Stomach (tissue), 9 donors: Measurements from ENCODE around the gene FGFR2. TPM values are rescaled to one million over a fixed set of nuclear protein-coding genes. Genes with fewer than 3 reads are reported as not detected.

Source experiments
- DNase-seq, 2 donors: peaks; one replicate each; pipeline versions ENCODE4 v3.0.0 to v3.0.0-alpha.2; 2013 to 2019
- H3K27ac ChIP-seq, 5 donors: fragments of 200-600 bp in 4 of 5; sonication (generic) in 4 of 5; one replicate each; pipeline ENCODE4 v1.5.1; 2013 to 2019; ENCODE audit warnings: mild to moderate bottlenecking in 1 of 5, moderate library complexity in 1 of 5
- H3K27me3 ChIP-seq, 3 donors: fragments of 200-600 bp; sonication (generic); one replicate each; pipeline ENCODE4 v1.5.1; 2017 to 2019; ENCODE audit warnings: mixed run types in 1 of 3
- H3K36me3 ChIP-seq, 4 donors: fragments of 200-600 bp; sonication (generic); 1 replicate in 3 of 4; 2 replicates in 1 of 4; pipeline ENCODE4 v1.5.1; 2016 to 2019
- H3K4me1 ChIP-seq, 4 donors: fragments of 200-600 bp; sonication (generic); one replicate each; pipeline ENCODE4 v1.5.1; 2016 to 2019
- H3K4me3 ChIP-seq, 4 donors: fragments of 200-600 bp; sonication (generic) in 3 of 4; one replicate each; pipeline ENCODE4 v1.5.1; 2016 to 2019; ENCODE audit warnings: mild to moderate bottlenecking in 1 of 4
- H3K9me3 ChIP-seq, 4 donors: fragments of 200-600 bp; sonication (generic); one replicate each; pipeline ENCODE4 v1.5.1; 2016 to 2019
- EP300 ChIP-seq: sonication (generic); formaldehyde crosslinking; IDR thresholded peaks from one replicate; pipeline ENCODE4 v1.6.1; 2017; ENCODE audit warnings: antibody characterized with exemption
- POLR2A ChIP-seq, 4 donors: fragments of 450-650 bp; IDR thresholded peaks; one replicate each; pipeline ENCODE4 v1.6.1; 2016; ENCODE audit warnings: antibody characterized with exemption in 4 of 4, control low read depth in 2 of 4, mild to moderate bottlenecking in 1 of 4, moderate library complexity in 1 of 4
- POLR2AphosphoS5 ChIP-seq, 3 donors: sonication (generic); formaldehyde crosslinking; IDR thresholded peaks; one replicate each; pipeline ENCODE4 v1.6.1; 2016; ENCODE audit warnings: antibody characterized with exemption in 3 of 3
- whole genome bisulfite sequencing, 5 donors: extraction: QIAGEN DNeasy Blood & Tissue Kit in 3 of 5; methylation state at CpG; one replicate each; pipeline versions ENCODE4 v1.1.5 to v1.1.7; 2013 to 2018; 5-methylcytosine and 5-hydroxymethylcytosine counted together
- intact Hi-C: fragments of 100-400 bp; cut with DNase I; formaldehyde crosslinking; loops from one replicate; pipeline ENCODE4 v1.15.1; 2023; ENCODE audit warnings: low total_unique reads
- polyA plus RNA-seq, 3 donors: library from polyadenylated mRNA; stranded (reverse); fragments of 200-250 nt; gene quantifications; one replicate each; pipeline ENCODE4 v1.2.3, GENCODE V29; 2013
- total RNA-seq, 5 donors: library from RNA; depleted of rRNA; stranded (reverse); fragments of >200 nt; gene quantifications; one replicate each; pipeline versions ENCODE4 v1.1.0 to v1.2.3, GENCODE V29; 2014 to 2016
- TF ChIP-seq, protein P1 (sequence below), 7 experiments: fragments of 450-650 bp in 4 of 7; fragments of 200-600 bp in 3 of 7; sonication (generic) in 3 of 7; IDR thresholded peaks; one replicate each; pipeline ENCODE4 v1.5.1; 2016 to 2019; ENCODE audit warnings: antibody characterized with exemption in 7 of 7, control low read depth in 2 of 7, mild to moderate bottlenecking in 1 of 7
- donor health status: healthy with polysubstance abuse.
- donor health status: Bipolar disorder and iron deficiency.
- donor health status: healthy.

FGFR2 gene
- total and polyA plus RNA-seq, 8 donors = 3.9 to 170 (median 18.1) TPM

DNA sequence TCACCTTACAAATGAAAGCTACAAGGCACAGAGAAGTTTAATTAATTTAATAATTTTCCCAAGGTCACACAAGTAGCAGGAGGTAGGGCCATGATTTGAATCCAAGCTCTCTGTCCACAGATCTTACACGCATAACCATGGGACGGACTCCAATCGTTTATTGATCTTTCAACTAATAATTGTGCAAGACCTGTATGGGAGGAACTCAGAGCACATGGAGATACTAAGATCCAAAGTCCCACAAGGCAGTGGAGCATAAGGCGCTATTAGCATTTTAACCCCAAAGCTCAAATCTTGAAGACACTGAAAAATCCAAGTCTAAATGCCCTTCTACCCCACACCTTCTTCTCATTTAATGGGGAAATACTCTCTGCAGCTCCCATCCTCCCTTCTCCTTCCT is 143.5 kb downstream of the FGFR2 start:
- H3K27ac ChIP-seq = no peak overlapping the region
- DNase-seq = no peak
- intact Hi-C loops = no loop called here
- no peaks in the 10 kb centered on the region for H3K36me3 ChIP-seq
- TF ChIP-seq, protein P1, sequence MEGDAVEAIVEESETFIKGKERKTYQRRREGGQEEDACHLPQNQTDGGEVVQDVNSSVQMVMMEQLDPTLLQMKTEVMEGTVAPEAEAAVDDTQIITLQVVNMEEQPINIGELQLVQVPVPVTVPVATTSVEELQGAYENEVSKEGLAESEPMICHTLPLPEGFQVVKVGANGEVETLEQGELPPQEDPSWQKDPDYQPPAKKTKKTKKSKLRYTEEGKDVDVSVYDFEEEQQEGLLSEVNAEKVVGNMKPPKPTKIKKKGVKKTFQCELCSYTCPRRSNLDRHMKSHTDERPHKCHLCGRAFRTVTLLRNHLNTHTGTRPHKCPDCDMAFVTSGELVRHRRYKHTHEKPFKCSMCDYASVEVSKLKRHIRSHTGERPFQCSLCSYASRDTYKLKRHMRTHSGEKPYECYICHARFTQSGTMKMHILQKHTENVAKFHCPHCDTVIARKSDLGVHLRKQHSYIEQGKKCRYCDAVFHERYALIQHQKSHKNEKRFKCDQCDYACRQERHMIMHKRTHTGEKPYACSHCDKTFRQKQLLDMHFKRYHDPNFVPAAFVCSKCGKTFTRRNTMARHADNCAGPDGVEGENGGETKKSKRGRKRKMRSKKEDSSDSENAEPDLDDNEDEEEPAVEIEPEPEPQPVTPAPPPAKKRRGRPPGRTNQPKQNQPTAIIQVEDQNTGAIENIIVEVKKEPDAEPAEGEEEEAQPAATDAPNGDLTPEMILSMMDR (IDR thresholded peaks at IDR 0.05) = no peak
- TF ChIP-seq POLR2A (IDR thresholded peaks at IDR 0.05) (no peak), POLR2AphosphoS5 (IDR thresholded peaks at IDR 0.05) (no peak), EP300 (no peak)
- no peaks in the 10 kb centered on the region for H3K9me3 ChIP-seq
- no peak overlapping the region for H3K4me3 ChIP-seq
- WGBS, 5 donors = 74 to 98% (median 91%) methylated on average over 4 of the region's 4 CpGs
- H3K4me1 ChIP-seq = peaks cover 0 to 5% (median 0%) of the 10 kb centered on the region in 4 donors
- peaks cover 0 to 9% (median 0%) of the 10 kb centered on the region in 3 donors for H3K27me3 ChIP-seq

DNA sequence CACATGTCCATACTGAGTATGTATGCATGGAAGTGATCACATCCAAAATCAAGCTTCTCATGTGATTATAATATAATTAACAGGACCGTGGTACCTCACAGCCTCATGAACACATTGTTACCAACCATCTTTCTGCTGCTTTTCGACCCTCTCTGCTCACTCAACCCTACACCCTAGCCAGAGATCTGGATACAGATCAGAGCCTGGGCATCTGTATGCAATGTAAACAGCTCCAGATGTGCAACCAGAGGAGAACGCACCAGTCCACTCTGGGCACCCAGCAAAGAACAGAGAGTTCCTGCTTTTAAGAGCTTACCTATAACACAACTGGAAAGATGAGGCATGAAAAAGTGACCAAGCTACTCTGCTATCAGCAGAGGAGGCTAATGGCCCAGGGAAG is 145.1 kb downstream of the FGFR2 start:
- no peak for TF ChIP-seq POLR2AphosphoS5 (IDR thresholded peaks at IDR 0.05)
- TF ChIP-seq, protein P1 (IDR thresholded peaks at IDR 0.05) = no peak
- no peak for TF ChIP-seq POLR2A (IDR thresholded peaks at IDR 0.05)
- TF ChIP-seq EP300 = no peak

DNA sequence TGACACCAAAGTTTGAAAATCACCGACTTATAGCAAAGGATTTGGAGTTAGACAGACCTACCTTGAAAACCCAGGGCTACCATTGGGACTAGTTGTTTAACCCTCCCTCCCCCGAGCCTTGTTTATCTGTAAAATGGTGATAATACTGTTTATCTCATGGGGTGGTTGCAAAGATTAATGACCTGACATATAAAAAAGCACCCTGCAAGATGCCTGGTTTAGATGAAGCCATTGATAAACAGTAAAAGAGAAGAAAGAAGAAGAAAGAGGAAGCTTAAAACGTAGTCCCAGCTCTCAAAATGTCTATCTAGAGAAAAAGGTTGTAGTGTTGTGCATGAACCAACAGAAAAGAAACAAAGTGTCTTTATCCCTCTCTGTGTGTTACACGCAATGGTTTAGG is 145.7 kb downstream of the FGFR2 start:
- peaks cover 0 to 10% (median 0%) of the 10 kb centered on the region in 4 donors for H3K4me1 ChIP-seq
- no peak overlapping the region for H3K4me3 ChIP-seq
- no peak overlapping the region for H3K27ac ChIP-seq
- no peaks in the 10 kb centered on the region for H3K36me3 ChIP-seq
- TF ChIP-seq POLR2A (IDR thresholded peaks at IDR 0.05) (no peak), POLR2AphosphoS5 (IDR thresholded peaks at IDR 0.05) (no peak), EP300 (no peak)
- TF ChIP-seq, protein P1 (IDR thresholded peaks at IDR 0.05) = no peak
- peaks cover 0 to 16% (median 0%) of the 10 kb centered on the region in 3 donors for H3K27me3 ChIP-seq
- 41 to 57% (median 50%) methylated on average over 4 of the region's 4 CpGs for WGBS, 5 donors
- intact Hi-C loops = no loop called here
- DNase-seq = no peak
- no peaks in the 10 kb centered on the region for H3K9me3 ChIP-seq

More for the DNA sequence above, 145.1 kb downstream of the FGFR2 start:
- H3K9me3 ChIP-seq = no peaks in the 10 kb centered on the region
- H3K4me1 ChIP-seq = peaks cover 0 to 10% (median 0%) of the 10 kb centered on the region in 4 donors
- intact Hi-C loops = no loop called here
- H3K4me3 ChIP-seq = no peak overlapping the region
- 80 to 89% (median 84%) methylated on average over 3 of the region's 3 CpGs for WGBS, 5 donors
- no peak overlapping the region for H3K27ac ChIP-seq
- no peak for DNase-seq
- no peaks in the 10 kb centered on the region for H3K36me3 ChIP-seq
- H3K27me3 ChIP-seq = peaks cover 0 to 10% (median 0%) of the 10 kb centered on the region in 3 donors

DNA sequence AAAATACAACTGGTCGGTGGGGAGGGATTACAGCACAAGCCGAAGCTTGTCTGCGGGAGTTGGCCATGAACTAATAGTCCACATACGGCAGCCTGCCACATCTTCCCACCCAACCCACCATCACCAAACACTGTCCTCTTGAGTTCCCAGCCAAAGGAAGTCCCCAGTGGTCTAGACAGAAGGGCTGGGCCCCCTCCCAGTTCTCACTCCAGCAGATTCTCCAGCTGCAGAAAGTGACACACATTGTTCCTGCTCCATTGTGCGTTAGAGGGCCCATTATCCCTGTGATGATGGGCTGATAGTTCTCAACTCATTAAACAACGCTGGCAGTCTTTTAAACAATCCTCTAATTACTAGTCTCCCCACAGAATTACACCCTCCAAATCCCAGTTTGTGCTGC is 148.0 kb downstream of the FGFR2 start:
- DNase-seq = no peak
- intact Hi-C loops = no loop called here
- Histone ChIP-seq H3K4me1 (peaks cover 0 to 10% (median 0%) of the 10 kb centered on the region in 4 donors), H3K4me3 (no peak overlapping the region), H3K9me3 (no peaks in the 10 kb centered on the region), H3K27me3 (peaks cover 0 to 25% (median 0%) of the 10 kb centered on the region in 3 donors), H3K36me3 (no peaks in the 10 kb centered on the region), H3K27ac (no peak overlapping the region)
- WGBS, 5 donors = 72 to 84% (median 77%) methylated on average over 6 of the region's 6 CpGs
- TF ChIP-seq POLR2A (IDR thresholded peaks at IDR 0.05) (no peak), POLR2AphosphoS5 (IDR thresholded peaks at IDR 0.05) (no peak)
- TF ChIP-seq, protein P1 (IDR thresholded peaks at IDR 0.05) = no peak
